WERI-Rb-1 (cell line): ENCODE data around the gene FRAS1.
"Not testable (repeated sequence)": the region's sequence is repeated elsewhere in the genome, so short reads cannot be mapped to it uniquely, and the experiment has no call there.

Source experiments
- DNase-seq: peaks from one replicate; pipeline ENCODE4 v3.0.0-alpha.2; 2020
- H3K27ac ChIP-seq: fragments of 250-450 bp; sonication (Bioruptor Pico); 2 replicates; pipeline ENCODE4 v1.5.1; 2020; ENCODE audit warnings: mild to moderate bottlenecking, moderate library complexity
- H3K27me3 ChIP-seq: fragments of 250-450 bp; sonication (Bioruptor Pico); 2 replicates; pipeline ENCODE4 v1.5.1; 2021; ENCODE audit warnings: mild to moderate bottlenecking, low read depth, moderate library complexity; ENCODE audit not compliant: insufficient read depth, severe bottlenecking
- H3K36me3 ChIP-seq: fragments of 250-450 bp; sonication (Bioruptor Pico); 2 replicates; pipeline ENCODE4 v1.5.1; 2020; ENCODE audit warnings: mild to moderate bottlenecking, moderate library complexity
- H3K4me3 ChIP-seq: 2 replicates; pipeline ENCODE4 v1.5.1; 2011; ENCODE audit warnings: low read depth, mild to moderate bottlenecking, control low read depth, low read length
- H3K9me3 ChIP-seq: fragments of 250-450 bp; sonication (Bioruptor Pico); 2 replicates; pipeline ENCODE4 v1.5.1; 2021; ENCODE audit warnings: mild to moderate bottlenecking, moderate library complexity; ENCODE audit not compliant: severe bottlenecking
- CTCF ChIP-seq: IDR thresholded peaks from 2 replicates; pipeline ENCODE4 v1.5.1; 2011; ENCODE audit warnings: low read depth, mild to moderate bottlenecking, control low read depth, inconsistent platforms, low read length

The FRAS1 gene

GRCh38 chr4:78265006-78265405, 207.9 kb downstream of the FRAS1 start:
- Histone ChIP-seq H3K4me3 (no peak overlapping the region), H3K27ac (no peak overlapping the region), H3K9me3 (no peaks in the 10 kb centered on the region), H3K27me3 (no peaks in the 10 kb centered on the region), H3K36me3 (no peaks in the 10 kb centered on the region)
- DNase-seq: no peak
- TF ChIP-seq CTCF: no peak

GRCh38 chr4:78267790-78268189, 210.7 kb downstream of the FRAS1 start:
- no peaks in the 10 kb centered on the region for H3K9me3 ChIP-seq
- H3K36me3 ChIP-seq: no peaks in the 10 kb centered on the region
- H3K4me3 ChIP-seq: no peak overlapping the region
- DNase-seq: no peak
- no peaks in the 10 kb centered on the region for H3K27me3 ChIP-seq
- H3K27ac ChIP-seq: no peak overlapping the region
- no peak for TF ChIP-seq CTCF

- H3K27ac ChIP-seq: no peak overlapping the region
- H3K27me3 ChIP-seq: no peaks in the 10 kb centered on the region
- no peak overlapping the region for H3K4me3 ChIP-seq
- no peaks in the 10 kb centered on the region for H3K9me3 ChIP-seq
- no peaks in the 10 kb centered on the region for H3K36me3 ChIP-seq
- TF ChIP-seq CTCF: no peak
- DNase-seq: no peak
Observed at GRCh38 chr4:78268597-78268996, 211.5 kb downstream of the FRAS1 start.

- not testable (repeated sequence) for DNase-seq, H3K36me3 ChIP-seq, H3K27me3 ChIP-seq, H3K27ac ChIP-seq, H3K9me3 ChIP-seq, H3K4me3 ChIP-seq
Observed at GRCh38 chr4:78275450-78275849, 218.3 kb downstream of the FRAS1 start.

- Histone ChIP-seq H3K4me3 (no peak overlapping the region), H3K27ac (no peak overlapping the region), H3K9me3 (no peaks in the 10 kb centered on the region), H3K36me3 (no peaks in the 10 kb centered on the region), H3K27me3 (no peaks in the 10 kb centered on the region)
- TF ChIP-seq CTCF: no peak
- no peak for DNase-seq
Observed at GRCh38 chr4:78286281-78286680, 229.2 kb downstream of the FRAS1 start.

GRCh38 chr4:78288327-78288726, 231.2 kb downstream of the FRAS1 start:
- H3K36me3 ChIP-seq: no peaks in the 10 kb centered on the region
- H3K27me3 ChIP-seq: no peaks in the 10 kb centered on the region
- H3K4me3 ChIP-seq: no peak overlapping the region
- H3K27ac ChIP-seq: no peak overlapping the region
- H3K9me3 ChIP-seq: no peaks in the 10 kb centered on the region
- TF ChIP-seq CTCF: no peak
- no peak for DNase-seq
